Measurements from ENCODE around the gene BARX2.

BARX2 gene

DNA sequence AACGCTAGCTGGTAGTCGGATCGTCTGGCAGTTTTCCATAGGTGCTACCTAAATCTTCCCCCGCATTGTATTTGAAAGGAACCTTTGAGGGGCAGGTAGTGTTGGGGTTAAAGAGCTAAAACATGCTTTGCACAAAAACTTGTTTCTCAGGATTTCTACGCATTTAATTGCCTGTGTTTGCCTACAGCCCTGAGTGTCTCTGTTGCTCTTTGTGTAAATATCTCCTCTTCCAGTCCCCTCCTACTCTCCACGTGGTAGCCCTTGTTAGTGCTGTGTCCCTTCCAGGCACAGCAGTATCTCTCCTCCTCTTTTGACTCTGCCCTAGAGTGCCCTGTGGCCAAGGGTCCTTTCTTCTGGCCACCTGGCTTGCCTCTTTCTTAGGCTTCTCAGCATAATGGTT lies 81.7 kb downstream of the BARX2 start:
- no peaks in the 10 kb centered on the region for H3K4me1 ChIP-seq (ENCODE audit: insufficient read depth, low read length)
- no peaks in the 10 kb centered on the region for H4K20me1 ChIP-seq (ENCODE audit: insufficient read depth, low read length)
- H3K79me2 ChIP-seq (ENCODE audit: insufficient read depth, low read length) = no peaks in the 10 kb centered on the region
- no peak overlapping the region for H3K4me3 ChIP-seq (ENCODE audit: low read depth in 1 of 2, low read length in 2 of 2)
- H3K27me3 ChIP-seq (ENCODE audit: insufficient read depth, low read length, poor library complexity) = no peaks in the 10 kb centered on the region
- no peak for ATAC-seq (ENCODE audit: insufficient read depth, low read depth)
- no peak overlapping the region for H3K27ac ChIP-seq (ENCODE audit: low read length)
- no peak overlapping the region for H3K9ac ChIP-seq (ENCODE audit: low read depth, low read length)
- H3K4me2 ChIP-seq (ENCODE audit: insufficient read depth, low read length) = no peak overlapping the region
- H3K36me3 ChIP-seq (ENCODE audit: insufficient read depth, low read length) = no peaks in the 10 kb centered on the region
- no peak for DNase-seq
- no peaks in the 10 kb centered on the region for H3K9me3 ChIP-seq (ENCODE audit: insufficient read depth, low read length, severe bottlenecking)
- no peak overlapping the region for H2AFZ ChIP-seq (ENCODE audit: low read depth, low read length)
- TF ChIP-seq EZH2 (IDR thresholded peaks at IDR 0.05; ENCODE audit: borderline replicate concordance, low read depth, low read length, severe bottlenecking) = no peak
- TF ChIP-seq, protein P1, sequence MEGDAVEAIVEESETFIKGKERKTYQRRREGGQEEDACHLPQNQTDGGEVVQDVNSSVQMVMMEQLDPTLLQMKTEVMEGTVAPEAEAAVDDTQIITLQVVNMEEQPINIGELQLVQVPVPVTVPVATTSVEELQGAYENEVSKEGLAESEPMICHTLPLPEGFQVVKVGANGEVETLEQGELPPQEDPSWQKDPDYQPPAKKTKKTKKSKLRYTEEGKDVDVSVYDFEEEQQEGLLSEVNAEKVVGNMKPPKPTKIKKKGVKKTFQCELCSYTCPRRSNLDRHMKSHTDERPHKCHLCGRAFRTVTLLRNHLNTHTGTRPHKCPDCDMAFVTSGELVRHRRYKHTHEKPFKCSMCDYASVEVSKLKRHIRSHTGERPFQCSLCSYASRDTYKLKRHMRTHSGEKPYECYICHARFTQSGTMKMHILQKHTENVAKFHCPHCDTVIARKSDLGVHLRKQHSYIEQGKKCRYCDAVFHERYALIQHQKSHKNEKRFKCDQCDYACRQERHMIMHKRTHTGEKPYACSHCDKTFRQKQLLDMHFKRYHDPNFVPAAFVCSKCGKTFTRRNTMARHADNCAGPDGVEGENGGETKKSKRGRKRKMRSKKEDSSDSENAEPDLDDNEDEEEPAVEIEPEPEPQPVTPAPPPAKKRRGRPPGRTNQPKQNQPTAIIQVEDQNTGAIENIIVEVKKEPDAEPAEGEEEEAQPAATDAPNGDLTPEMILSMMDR (IDR thresholded peaks at IDR 0.05; ENCODE audit: borderline replicate concordance, extremely low read depth, low read length, poor library complexity, severe bottlenecking) = no peak

DNA sequence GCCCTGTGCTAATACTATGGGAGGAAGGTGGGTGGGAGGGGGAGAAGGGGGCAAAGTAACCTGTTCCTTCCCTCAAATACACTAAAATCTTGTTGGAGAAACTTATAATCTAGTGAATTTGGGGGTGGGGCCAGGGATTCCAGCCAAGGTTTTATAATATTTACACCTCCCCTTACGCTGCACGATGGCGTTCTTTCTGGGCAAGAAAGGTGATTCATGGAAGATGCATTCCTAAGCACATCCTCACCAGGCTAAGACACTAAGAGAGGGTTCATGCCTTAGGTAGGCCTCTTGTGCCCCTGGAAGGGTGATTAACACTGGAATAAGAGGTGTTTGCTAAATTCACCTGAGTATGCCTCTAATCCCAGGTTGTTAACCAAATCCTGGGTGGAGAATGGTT lies 82.6 kb downstream of the BARX2 start:
- H3K9me3 ChIP-seq (ENCODE audit: insufficient read depth, low read length, severe bottlenecking) = no peaks in the 10 kb centered on the region
- H3K27ac ChIP-seq (ENCODE audit: low read length) = no peak overlapping the region
- no peak overlapping the region for H2AFZ ChIP-seq (ENCODE audit: low read depth, low read length)
- H3K36me3 ChIP-seq (ENCODE audit: insufficient read depth, low read length) = no peaks in the 10 kb centered on the region
- no peak overlapping the region for H3K9ac ChIP-seq (ENCODE audit: low read depth, low read length)
- no peaks in the 10 kb centered on the region for H3K27me3 ChIP-seq (ENCODE audit: insufficient read depth, low read length, poor library complexity)
- DNase-seq (no peak), ATAC-seq (ENCODE audit: insufficient read depth, low read depth) (no peak)
- H3K4me3 ChIP-seq (ENCODE audit: low read depth in 1 of 2, low read length in 2 of 2) = no peak overlapping the region
- no peaks in the 10 kb centered on the region for H4K20me1 ChIP-seq (ENCODE audit: insufficient read depth, low read length)
- no peak for TF ChIP-seq EZH2 (IDR thresholded peaks at IDR 0.05; ENCODE audit: borderline replicate concordance, low read depth, low read length, severe bottlenecking)
- TF ChIP-seq, protein P1 (IDR thresholded peaks at IDR 0.05; ENCODE audit: borderline replicate concordance, extremely low read depth, low read length, poor library complexity, severe bottlenecking) = no peak
- H3K4me1 ChIP-seq (ENCODE audit: insufficient read depth, low read length) = no peaks in the 10 kb centered on the region
- no peaks in the 10 kb centered on the region for H3K79me2 ChIP-seq (ENCODE audit: insufficient read depth, low read length)
- H3K4me2 ChIP-seq (ENCODE audit: insufficient read depth, low read length) = no peak overlapping the region

DNA sequence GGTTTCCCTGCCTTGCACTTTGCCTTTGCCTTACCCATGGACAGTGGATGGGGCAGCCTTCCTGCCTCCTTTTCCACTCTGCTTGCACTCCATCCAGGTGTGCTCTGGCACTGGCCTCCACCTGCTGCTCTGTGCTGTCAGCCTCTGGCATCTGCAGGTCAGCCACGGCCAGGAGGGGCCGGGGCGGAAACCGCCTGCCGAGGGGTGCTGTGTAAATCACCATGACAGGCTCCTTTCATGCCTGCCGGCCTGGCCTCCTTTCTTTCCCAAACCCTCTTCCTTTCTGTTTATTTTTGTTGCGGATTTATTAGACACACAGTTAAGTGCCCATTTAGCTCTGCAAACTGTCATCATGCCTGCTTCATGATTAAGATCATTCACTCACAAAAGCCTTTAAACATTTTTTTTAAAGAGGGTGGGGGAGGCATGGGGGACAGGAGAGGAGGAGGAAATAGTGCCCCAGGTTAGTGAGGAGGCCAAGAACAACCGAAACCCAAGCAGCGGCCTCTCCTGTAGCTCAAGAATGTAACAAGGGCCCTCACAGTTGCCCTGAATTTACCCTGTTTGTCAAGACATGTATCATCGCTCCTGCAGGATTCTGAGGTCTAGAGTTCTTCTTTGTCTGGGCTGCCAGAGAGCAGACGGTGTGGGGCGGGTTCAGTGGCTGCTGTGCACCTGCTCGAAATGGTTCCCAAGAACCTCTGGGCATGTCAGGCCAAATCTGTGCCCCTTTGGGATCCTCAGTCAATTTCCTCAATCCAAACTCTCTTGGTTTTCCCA lies 83.3 kb downstream of the BARX2 start:
- no peak for ATAC-seq (ENCODE audit: insufficient read depth, low read depth)
- H4K20me1 ChIP-seq (ENCODE audit: insufficient read depth, low read length) = no peaks in the 10 kb centered on the region
- H3K4me3 ChIP-seq (ENCODE audit: low read depth in 1 of 2, low read length in 2 of 2) = no peak overlapping the region
- no peaks in the 10 kb centered on the region for H3K36me3 ChIP-seq (ENCODE audit: insufficient read depth, low read length)
- H2AFZ ChIP-seq (ENCODE audit: low read depth, low read length) = no peak overlapping the region
- no peaks in the 10 kb centered on the region for H3K4me1 ChIP-seq (ENCODE audit: insufficient read depth, low read length)
- TF ChIP-seq EZH2 (IDR thresholded peaks at IDR 0.05; ENCODE audit: borderline replicate concordance, low read depth, low read length, severe bottlenecking) = no peak
- TF ChIP-seq, protein P1 (IDR thresholded peaks at IDR 0.05; ENCODE audit: borderline replicate concordance, extremely low read depth, low read length, poor library complexity, severe bottlenecking) = no peak
- H3K27ac ChIP-seq (ENCODE audit: low read length) = no peak overlapping the region
- no peak overlapping the region for H3K9ac ChIP-seq (ENCODE audit: low read depth, low read length)
- DNase-seq = no peak
- H3K27me3 ChIP-seq (ENCODE audit: insufficient read depth, low read length, poor library complexity) = no peaks in the 10 kb centered on the region
- no peaks in the 10 kb centered on the region for H3K9me3 ChIP-seq (ENCODE audit: insufficient read depth, low read length, severe bottlenecking)
- no peak overlapping the region for H3K4me2 ChIP-seq (ENCODE audit: insufficient read depth, low read length)
- H3K79me2 ChIP-seq (ENCODE audit: insufficient read depth, low read length) = no peaks in the 10 kb centered on the region
